Activated B cell treated with CpG ODN at 0.5 μM for 24 hours (primary cell): ENCODE data around the gene RPS6KA1. TPM values are rescaled to one million over a fixed set of nuclear protein-coding genes. Genes with fewer than 3 reads are reported as not detected.
"Not testable (repeated sequence)": the region's sequence is repeated elsewhere in the genome, so short reads cannot be mapped to it uniquely, and the experiment has no call there.

Experiments used
- ATAC-seq: fragments of 200-7000 bp; cut with Tn5 transposase; one replicate; pipeline ENCODE4 v1.10.0; 2021; ENCODE audit warnings: low read depth, mild to moderate bottlenecking, moderate library complexity
- CTCF ChIA-PET: fragments of 350-600 bp; sonication (Branson Sonifier 250); formaldehyde crosslinking; loops from one replicate; lab custom pipeline; 2021; ENCODE audit warnings: antibody characterized with exemption; lab: Charles Lee
- POLR2A ChIA-PET: fragments of 350-600 bp; sonication (Branson Sonifier 250); formaldehyde crosslinking; loops from one replicate; lab custom pipeline; 2021; ENCODE audit warnings: antibody characterized with exemption; lab: Charles Lee
- DNase-seq: peaks from one replicate; pipeline ENCODE4 v3.0.0; 2022
- H3K27ac Mint-ChIP-seq: one replicate; pipeline ENCODE4 v1.8.0; 2020; ENCODE audit warnings: mixed read lengths
- H3K27me3 Mint-ChIP-seq: one replicate; pipeline ENCODE4 v1.8.0; 2021; ENCODE audit warnings: mixed read lengths
- H3K36me3 Mint-ChIP-seq: one replicate; pipeline ENCODE4 v1.8.0; 2021; ENCODE audit warnings: low read depth, mixed read lengths
- H3K4me1 Mint-ChIP-seq: one replicate; pipeline ENCODE4 v1.8.0; 2021; ENCODE audit warnings: mixed read lengths
- H3K4me3 Mint-ChIP-seq: one replicate; pipeline ENCODE4 v1.8.0; 2020; ENCODE audit warnings: mild to moderate bottlenecking, mixed read lengths
- H3K9me3 Mint-ChIP-seq: one replicate; pipeline ENCODE4 v1.8.0; 2020; ENCODE audit warnings: mixed read lengths
- intact Hi-C: fragments of 100-400 bp; cut with micrococcal nuclease; formaldehyde crosslinking; loops from one replicate; pipeline ENCODE4 v1.15.1; 2024
- total RNA-seq: library from RNA; stranded (reverse); gene quantifications from 2 replicates; pipeline ENCODE4 v1.2.3, GENCODE V29; 2022
- TF ChIP-seq, protein P1 (sequence below): fragments of 200-600 bp; IDR thresholded peaks from one replicate; pipeline ENCODE4 v1.8.0; 2022; ENCODE audit warnings: antibody characterized with exemption, mild to moderate bottlenecking

RPS6KA1 gene
- total RNA-seq, 1 donor from 2014 or later: 150 TPM

DNA sequence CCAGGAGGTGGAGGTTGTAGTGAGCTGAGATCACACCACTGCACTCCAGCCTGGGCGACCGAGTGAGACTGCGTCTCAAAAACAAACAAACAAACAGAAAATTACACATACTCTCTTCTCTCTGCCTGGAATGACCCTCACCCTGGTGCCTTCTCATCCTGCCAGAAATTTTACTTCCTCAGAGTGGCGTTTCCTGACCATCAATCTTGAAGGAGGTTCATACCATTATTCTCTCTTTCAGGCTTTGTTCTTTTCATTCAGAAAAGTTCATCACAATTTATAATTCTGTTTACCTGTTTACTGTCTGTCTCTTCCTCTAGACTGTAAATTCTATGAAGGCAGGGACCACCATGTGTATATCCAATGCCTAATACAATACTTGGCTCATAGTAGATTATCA lies 79.3 kb downstream of the RPS6KA1 start:
- Mint-ChIP-seq H3K4me3 (no peak overlapping the region), H3K36me3 (no peaks in the 10 kb centered on the region), H3K9me3 (no peaks in the 10 kb centered on the region), H3K27ac (no peak overlapping the region), H3K4me1 (no peaks in the 10 kb centered on the region), H3K27me3 (no peaks in the 10 kb centered on the region)
- ChIA-PET CTCF (interaction anchor here (1.3 kb wide), 1 partner anchor 84 kb away, joined by 3 read pairs; no protein-coding TSS in a partner anchor), POLR2A (interaction anchor here (0.7 to 1.9 kb wide), 4 partner anchors 9 to 403 kb away, joined by 4 to 10 read pairs (median 8); no protein-coding TSS in a partner anchor)
- ATAC-seq: no peak
- no peak for DNase-seq
- intact Hi-C loops: no loop called here
- TF ChIP-seq, protein P1, sequence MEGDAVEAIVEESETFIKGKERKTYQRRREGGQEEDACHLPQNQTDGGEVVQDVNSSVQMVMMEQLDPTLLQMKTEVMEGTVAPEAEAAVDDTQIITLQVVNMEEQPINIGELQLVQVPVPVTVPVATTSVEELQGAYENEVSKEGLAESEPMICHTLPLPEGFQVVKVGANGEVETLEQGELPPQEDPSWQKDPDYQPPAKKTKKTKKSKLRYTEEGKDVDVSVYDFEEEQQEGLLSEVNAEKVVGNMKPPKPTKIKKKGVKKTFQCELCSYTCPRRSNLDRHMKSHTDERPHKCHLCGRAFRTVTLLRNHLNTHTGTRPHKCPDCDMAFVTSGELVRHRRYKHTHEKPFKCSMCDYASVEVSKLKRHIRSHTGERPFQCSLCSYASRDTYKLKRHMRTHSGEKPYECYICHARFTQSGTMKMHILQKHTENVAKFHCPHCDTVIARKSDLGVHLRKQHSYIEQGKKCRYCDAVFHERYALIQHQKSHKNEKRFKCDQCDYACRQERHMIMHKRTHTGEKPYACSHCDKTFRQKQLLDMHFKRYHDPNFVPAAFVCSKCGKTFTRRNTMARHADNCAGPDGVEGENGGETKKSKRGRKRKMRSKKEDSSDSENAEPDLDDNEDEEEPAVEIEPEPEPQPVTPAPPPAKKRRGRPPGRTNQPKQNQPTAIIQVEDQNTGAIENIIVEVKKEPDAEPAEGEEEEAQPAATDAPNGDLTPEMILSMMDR: no peak

DNA sequence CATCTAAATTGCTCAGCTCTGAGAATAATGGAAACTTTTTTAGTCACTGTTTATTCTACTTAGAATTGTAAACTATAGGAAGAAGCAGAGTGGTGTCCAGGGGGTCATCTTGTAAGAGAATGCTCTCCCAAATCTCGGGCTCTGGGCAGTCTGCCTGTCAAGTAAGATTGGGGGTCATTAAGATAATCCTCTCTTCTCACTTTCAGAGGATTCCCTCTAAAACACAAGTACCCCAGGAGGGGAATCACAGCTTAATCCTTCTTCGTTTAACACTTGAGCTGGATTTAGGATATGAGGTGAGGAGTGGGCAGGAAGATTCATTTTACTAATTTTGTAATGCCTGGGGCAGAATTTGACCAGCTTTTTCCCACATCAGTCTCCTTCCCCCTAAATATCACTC lies 81.2 kb downstream of the RPS6KA1 start:
- CTCF ChIA-PET: interaction anchor here (1.5 kb wide), 1 partner anchor 9 kb away, joined by 6 read pairs; no protein-coding TSS in a partner anchor
- POLR2A ChIA-PET: interaction anchor here (1.1 kb wide), 1 partner anchor 177 kb away, joined by 3 read pairs; the partner anchor contains the start of gene PIGV
- TF ChIP-seq, protein P1: no peak
- DNase-seq: no peak
- ATAC-seq: no peak
- H3K4me1 Mint-ChIP-seq: no peaks in the 10 kb centered on the region
- H3K4me3 Mint-ChIP-seq: no peak overlapping the region
- no peak overlapping the region for H3K27ac Mint-ChIP-seq
- intact Hi-C loops: no loop called here
- no peaks in the 10 kb centered on the region for H3K36me3 Mint-ChIP-seq
- H3K9me3 Mint-ChIP-seq: no peaks in the 10 kb centered on the region
- H3K27me3 Mint-ChIP-seq: no peaks in the 10 kb centered on the region

DNA sequence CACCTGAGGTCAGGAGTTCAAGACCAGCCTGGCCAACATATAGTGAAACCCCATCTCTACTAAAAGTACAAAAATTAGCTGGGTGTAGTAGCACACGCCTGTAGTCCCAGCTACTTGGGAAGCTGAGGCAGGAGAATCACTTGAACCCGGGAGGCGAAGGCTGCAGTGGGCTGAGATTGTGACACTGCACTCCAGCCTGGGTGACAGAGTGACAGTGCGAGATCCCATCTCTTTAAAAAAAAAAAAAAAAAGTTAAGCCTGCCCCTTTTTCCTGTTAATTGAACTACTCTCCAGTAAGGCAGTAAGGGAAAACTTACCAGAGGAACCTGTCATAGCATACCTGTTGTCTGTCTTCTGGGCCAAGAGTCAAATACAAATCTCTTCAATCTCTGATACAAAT lies 83.1 kb downstream of the RPS6KA1 start:
- H3K4me1 Mint-ChIP-seq, H3K27ac Mint-ChIP-seq, H3K9me3 Mint-ChIP-seq, ATAC-seq, CTCF ChIA-PET, H3K27me3 Mint-ChIP-seq, intact Hi-C loops, H3K4me3 Mint-ChIP-seq, H3K36me3 Mint-ChIP-seq, DNase-seq: not testable (repeated sequence)
- POLR2A ChIA-PET: interaction anchor here (0.7 kb wide), 1 partner anchor 65 kb away, joined by 3 read pairs; no protein-coding TSS in a partner anchor

DNA sequence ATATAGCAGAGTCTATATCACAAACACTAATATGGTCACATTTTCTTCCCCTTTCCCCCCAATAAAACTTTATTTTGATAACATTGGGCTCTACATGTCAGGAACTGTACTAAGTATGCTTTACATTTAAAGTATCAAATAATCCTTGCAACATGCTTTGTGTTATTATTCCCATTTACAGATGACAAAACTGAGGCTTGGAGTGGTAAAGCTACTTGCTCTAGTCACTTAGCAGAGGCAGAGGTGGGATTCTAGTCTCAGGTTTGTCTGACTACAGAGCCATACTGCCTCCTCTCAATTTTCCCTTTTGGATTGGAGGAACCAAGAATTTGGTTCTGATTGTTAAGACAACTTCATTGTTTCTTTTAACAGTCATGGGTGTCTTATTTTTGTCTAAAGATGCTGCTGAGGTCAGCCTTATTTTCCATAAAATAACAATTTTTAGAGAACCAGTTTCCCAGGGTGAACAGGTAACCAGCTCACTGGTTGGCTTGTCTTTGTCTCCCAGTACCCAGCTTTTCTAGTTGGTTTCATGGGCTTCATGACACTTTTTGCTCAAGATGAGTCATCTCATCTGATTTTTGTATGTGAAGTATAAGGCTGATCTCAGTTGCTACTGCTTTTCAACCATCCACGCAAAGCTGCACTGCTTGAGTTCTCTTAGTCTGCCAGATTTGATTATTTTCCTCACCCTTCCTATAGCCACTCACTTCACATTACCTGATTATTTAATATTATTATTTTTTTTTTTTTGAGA lies 85.3 kb downstream of the RPS6KA1 start:
- no peaks in the 10 kb centered on the region for H3K27me3 Mint-ChIP-seq
- no peaks in the 10 kb centered on the region for H3K9me3 Mint-ChIP-seq
- peaks cover 16% of the 10 kb centered on the region for H3K4me1 Mint-ChIP-seq
- TF ChIP-seq, protein P1: no peak
- CTCF ChIA-PET: interaction anchor here (0.9 to 1.9 kb wide), 4 partner anchors 13 to 218 kb away, joined by 3 to 6 read pairs (median 4); no protein-coding TSS in a partner anchor
- POLR2A ChIA-PET: interaction anchor here (1.3 kb wide), 1 partner anchor 78 kb away, joined by 3 read pairs; no protein-coding TSS in a partner anchor
- intact Hi-C loops: no loop called here
- ATAC-seq: no peak
- H3K27ac Mint-ChIP-seq: no peak overlapping the region
- no peak for DNase-seq
- H3K4me3 Mint-ChIP-seq: no peak overlapping the region
- H3K36me3 Mint-ChIP-seq: no peaks in the 10 kb centered on the region

DNA sequence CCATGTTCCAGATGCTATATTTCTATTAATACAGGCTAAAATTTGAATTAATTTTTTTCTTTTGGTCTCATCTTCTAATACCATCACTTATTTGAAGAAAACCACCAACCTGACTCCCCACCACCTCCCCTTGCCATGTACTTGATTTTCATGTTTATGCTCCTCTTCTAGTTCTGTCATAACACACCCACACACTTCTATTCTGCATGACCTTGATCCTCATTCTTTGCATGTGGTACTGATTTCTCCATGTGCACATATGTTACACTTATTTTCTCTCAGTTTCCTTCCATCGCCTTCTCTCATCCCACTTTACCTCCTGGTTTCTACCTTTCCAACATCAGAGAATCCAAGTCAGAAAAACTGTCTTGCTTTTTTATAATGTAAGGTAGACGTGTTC lies 87.3 kb downstream of the RPS6KA1 start:
- DNase-seq: no peak
- no peaks in the 10 kb centered on the region for H3K27me3 Mint-ChIP-seq
- peaks cover 28% of the 10 kb centered on the region for H3K4me1 Mint-ChIP-seq
- no peaks in the 10 kb centered on the region for H3K9me3 Mint-ChIP-seq
- ChIA-PET POLR2A (no interaction called here), CTCF (interaction anchor here (1.0 to 1.1 kb wide), 3 partner anchors 15 to 172 kb away, joined by 3 to 5 read pairs (median 4); no protein-coding TSS in a partner anchor)
- no peak overlapping the region for H3K4me3 Mint-ChIP-seq
- H3K27ac Mint-ChIP-seq: no peak overlapping the region
- H3K36me3 Mint-ChIP-seq: peaks cover 7% of the 10 kb centered on the region
- TF ChIP-seq, protein P1: no peak
- intact Hi-C loops: no loop called here
- ATAC-seq: no peak
